Measurements from ENCODE around the gene DHX35. TPM values are rescaled to one million over a fixed set of nuclear protein-coding genes. Genes with fewer than 3 reads are reported as not detected.

The DHX35 gene
- total and polyA plus RNA-seq, 2 of the 13 experiments (the other 11 are each of a cell fraction or from before 2014, with no cell fraction given): 25.8 to 28.7 TPM

- TF ChIP-seq REPIN1 (CRISPR knock-in tag; IDR thresholded peaks at IDR 0.05; ENCODE audit: borderline replicate concordance, low read depth): no peak; the same call in 1 of the 2 replicates
- TF ChIP-seq HNRNPL (IDR thresholded peaks at IDR 0.05; ENCODE audit: low read depth, low read length): no peak; the same call in 1 of the 2 replicates
- no peak for TF ChIP-seq ZNF773 (CRISPR knock-in tag; IDR thresholded peaks at IDR 0.05; ENCODE audit: borderline replicate concordance)
- TF ChIP-seq, protein P1, sequence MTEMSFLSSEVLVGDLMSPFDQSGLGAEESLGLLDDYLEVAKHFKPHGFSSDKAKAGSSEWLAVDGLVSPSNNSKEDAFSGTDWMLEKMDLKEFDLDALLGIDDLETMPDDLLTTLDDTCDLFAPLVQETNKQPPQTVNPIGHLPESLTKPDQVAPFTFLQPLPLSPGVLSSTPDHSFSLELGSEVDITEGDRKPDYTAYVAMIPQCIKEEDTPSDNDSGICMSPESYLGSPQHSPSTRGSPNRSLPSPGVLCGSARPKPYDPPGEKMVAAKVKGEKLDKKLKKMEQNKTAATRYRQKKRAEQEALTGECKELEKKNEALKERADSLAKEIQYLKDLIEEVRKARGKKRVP (CRISPR knock-in tag; IDR thresholded peaks at IDR 0.05): no peak
- TF ChIP-seq ZNF749 (CRISPR knock-in tag; IDR thresholded peaks at IDR 0.05; ENCODE audit: borderline replicate concordance): peak; percentile 91; the same call in 1 of the 2 replicates
- TF ChIP-seq, protein P2, sequence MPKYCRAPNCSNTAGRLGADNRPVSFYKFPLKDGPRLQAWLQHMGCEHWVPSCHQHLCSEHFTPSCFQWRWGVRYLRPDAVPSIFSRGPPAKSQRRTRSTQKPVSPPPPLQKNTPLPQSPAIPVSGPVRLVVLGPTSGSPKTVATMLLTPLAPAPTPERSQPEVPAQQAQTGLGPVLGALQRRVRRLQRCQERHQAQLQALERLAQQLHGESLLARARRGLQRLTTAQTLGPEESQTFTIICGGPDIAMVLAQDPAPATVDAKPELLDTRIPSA (CRISPR knock-in tag; IDR thresholded peaks at IDR 0.05; ENCODE audit: borderline replicate concordance): peak; percentile 76; the same call in 1 of the 2 replicates
- TF ChIP-seq JUNB (CRISPR knock-in tag; IDR thresholded peaks at IDR 0.05; ENCODE audit: borderline replicate concordance): no peak
- TF ChIP-seq SRSF1 (optimal IDR thresholded peaks at IDR 0.05; ENCODE audit: low read depth, low read length): peak; percentile 85
- no peak for TF ChIP-seq TOPORS (CRISPR knock-in tag; IDR thresholded peaks at IDR 0.05)
- TF ChIP-seq ZSCAN25 (CRISPR knock-in tag; IDR thresholded peaks at IDR 0.05): peak; percentile 98
- no peak for TF ChIP-seq ARNT (IDR thresholded peaks at IDR 0.05)
- peak; percentile 10; the same call in 1 of the 2 replicates for TF ChIP-seq ZNF790 (CRISPR knock-in tag; IDR thresholded peaks at IDR 0.05; ENCODE audit: borderline replicate concordance)
- peak; percentile 97 for TF ChIP-seq HOXA3 (CRISPR knock-in tag; IDR thresholded peaks at IDR 0.05)
- no peak for TF ChIP-seq HMGA1 (CRISPR knock-in tag; conservative IDR thresholded peaks at IDR 0.05)
- TF ChIP-seq ZNF639 (CRISPR knock-in tag; conservative IDR thresholded peaks at IDR 0.05): peak; percentile 95
- TF ChIP-seq ZKSCAN1 (IDR thresholded peaks at IDR 0.05; ENCODE audit: low read length): no peak; the same call in 1 of the 2 replicates
- TF ChIP-seq SMARCC2 (IDR thresholded peaks at IDR 0.05): no peak
- TF ChIP-seq PHB2 (IDR thresholded peaks at IDR 0.05; ENCODE audit: partially characterized antibody): no peak
- TF ChIP-seq ZNF550 (CRISPR knock-in tag; IDR thresholded peaks at IDR 0.05; ENCODE audit: borderline replicate concordance): no peak
- TF ChIP-seq GLMP (CRISPR knock-in tag; IDR thresholded peaks at IDR 0.05; ENCODE audit: borderline replicate concordance): no peak
- peak; percentile 95 for TF ChIP-seq ZNF256 (CRISPR knock-in tag; conservative IDR thresholded peaks at IDR 0.05)
- TF ChIP-seq ZFP36L1 (CRISPR knock-in tag; IDR thresholded peaks at IDR 0.05): no peak
- peak; percentile 88 for TF ChIP-seq FOXK1 (CRISPR knock-in tag; IDR thresholded peaks at IDR 0.05; ENCODE audit: borderline replicate concordance, low read depth)
- TF ChIP-seq DDIT3 (CRISPR knock-in tag; IDR thresholded peaks at IDR 0.05): peak; percentile 54; the same call in 1 of the 2 replicates
- no peak for TF ChIP-seq HDAC6 (IDR thresholded peaks at IDR 0.05; ENCODE audit: low read depth, low read length)
- peak; percentile 98 for TF ChIP-seq KMT2A (CRISPR knock-in tag; IDR thresholded peaks at IDR 0.05)
- TF ChIP-seq NR3C1 (CRISPR knock-in tag; IDR thresholded peaks at IDR 0.05): peak; percentile 84; the same call in 1 of the 2 replicates
These were observed at the start of gene DHX35 (continued) for GRCh38 chr20:38962044-38962927.

Measured in HepG2 (cell line).